Epithelial cell of prostate (primary cell): Measurements from ENCODE around the gene LAYN.

ENCODE experiments used
- DNase-seq: peaks from one replicate; pipeline ENCODE4 v3.0.0-alpha.2; 2011; ENCODE audit warnings: low read depth, low spot score
- H3K27ac ChIP-seq: fragments of 450-650 bp; 2 replicates; pipeline ENCODE4 v1.5.1; 2017; ENCODE audit warnings: mild to moderate bottlenecking

The LAYN gene

DNA sequence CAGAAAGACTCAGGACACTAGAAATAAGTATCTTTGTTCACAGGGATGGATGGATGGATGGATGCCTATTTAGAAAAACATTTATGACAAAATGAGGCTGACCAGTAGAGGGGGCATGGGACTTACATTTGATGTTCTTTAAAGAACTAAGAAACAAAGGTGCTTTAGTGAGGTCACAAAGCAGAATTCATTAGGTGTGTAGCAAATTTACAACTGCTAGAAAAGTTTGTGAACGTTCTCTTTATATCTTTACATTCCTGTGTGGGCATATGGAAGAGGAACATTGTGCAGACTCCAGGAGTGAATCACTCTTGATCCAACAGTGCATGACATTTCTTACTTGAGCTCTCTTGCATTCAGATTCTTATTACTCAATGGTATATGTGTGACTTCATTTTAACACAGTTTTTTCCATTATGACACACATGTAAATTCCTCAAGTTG is 45.9 kb downstream of the LAYN start:
- no peak for DNase-seq
- H3K27ac ChIP-seq = no peak overlapping the region

DNA sequence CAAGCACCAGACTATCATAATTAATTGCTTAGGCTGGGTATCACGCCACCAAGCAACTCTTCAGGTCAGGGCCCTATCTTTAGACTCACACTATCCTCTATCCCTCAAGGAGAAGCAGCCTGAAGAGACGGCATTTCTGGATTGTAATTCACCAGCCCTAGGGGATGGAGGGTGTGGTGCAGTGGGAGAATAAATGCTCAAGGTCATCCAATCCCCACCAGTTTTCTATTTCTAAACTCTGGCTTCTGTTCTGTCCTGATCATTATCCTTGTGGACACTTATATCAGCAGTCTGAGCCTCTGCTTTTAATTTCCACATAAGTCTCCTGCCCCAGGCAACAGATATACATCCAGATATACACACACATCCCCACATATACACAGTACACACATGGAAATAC is 48.6 kb downstream of the LAYN start:
- no peak for DNase-seq
- no peak overlapping the region for H3K27ac ChIP-seq

- DNase-seq = no peak
- H3K27ac ChIP-seq = no peak overlapping the region
Observed at GRCh38 chr11:111589886-111590499, 49.5 kb downstream of the LAYN start.

GRCh38 chr11:111591187-111591960 is 50.9 kb downstream of the LAYN start:
- DNase-seq = no peak
- no peak overlapping the region for H3K27ac ChIP-seq

GRCh38 chr11:111592491-111592890 is 52.0 kb downstream of the LAYN start:
- H3K27ac ChIP-seq = no peak overlapping the region
- DNase-seq = no peak

DNA sequence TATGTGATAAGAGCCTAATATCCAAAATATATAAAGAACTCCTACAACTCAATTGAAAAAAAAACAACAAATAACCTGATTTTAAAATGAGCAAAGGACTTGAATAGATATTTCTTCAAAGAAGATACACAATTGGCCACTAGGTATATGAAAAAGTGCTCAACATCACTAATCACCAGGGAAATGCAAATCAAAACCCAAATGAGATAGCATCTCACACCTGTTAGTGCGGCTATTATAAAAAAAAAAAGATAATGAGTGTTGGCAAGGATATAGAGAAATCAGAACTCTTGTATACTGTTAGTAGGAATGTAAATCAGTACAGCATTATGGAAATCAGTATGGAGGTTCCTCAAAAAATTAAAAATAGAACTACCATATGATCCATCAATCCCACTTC is 55.8 kb downstream of the LAYN start:
- no peak overlapping the region for H3K27ac ChIP-seq
- DNase-seq = no peak

DNA sequence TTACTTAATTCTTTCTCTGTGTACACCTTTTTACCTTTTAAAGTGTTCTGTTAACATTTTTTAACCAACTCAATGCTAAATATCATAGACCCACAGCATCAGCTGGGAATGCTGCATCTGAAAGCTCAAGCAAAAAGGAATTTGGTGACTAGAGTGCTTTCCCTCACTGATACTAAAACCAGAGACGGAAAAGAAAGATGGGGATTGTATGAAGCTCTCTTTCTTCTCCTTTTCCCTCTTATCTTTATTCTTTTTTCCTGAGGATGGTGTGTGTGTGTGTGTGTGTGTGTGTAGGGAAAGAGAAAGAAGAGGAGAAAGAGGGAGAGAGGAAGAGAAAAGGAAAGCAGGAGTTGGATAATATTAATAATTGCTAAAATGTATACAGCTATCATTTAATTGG is 57.6 kb downstream of the LAYN start:
- H3K27ac ChIP-seq = no peak overlapping the region
- no peak for DNase-seq

- no peak for DNase-seq
- H3K27ac ChIP-seq = no peak overlapping the region
Observed at GRCh38 chr11:111598559-111598958, 58.0 kb downstream of the LAYN start.

- peak overlapping the region; percentile 68 for H3K27ac ChIP-seq
- DNase-seq = no peak
Observed at GRCh38 chr11:111601636-111601978, 61.1 kb downstream of the LAYN start.

DNA sequence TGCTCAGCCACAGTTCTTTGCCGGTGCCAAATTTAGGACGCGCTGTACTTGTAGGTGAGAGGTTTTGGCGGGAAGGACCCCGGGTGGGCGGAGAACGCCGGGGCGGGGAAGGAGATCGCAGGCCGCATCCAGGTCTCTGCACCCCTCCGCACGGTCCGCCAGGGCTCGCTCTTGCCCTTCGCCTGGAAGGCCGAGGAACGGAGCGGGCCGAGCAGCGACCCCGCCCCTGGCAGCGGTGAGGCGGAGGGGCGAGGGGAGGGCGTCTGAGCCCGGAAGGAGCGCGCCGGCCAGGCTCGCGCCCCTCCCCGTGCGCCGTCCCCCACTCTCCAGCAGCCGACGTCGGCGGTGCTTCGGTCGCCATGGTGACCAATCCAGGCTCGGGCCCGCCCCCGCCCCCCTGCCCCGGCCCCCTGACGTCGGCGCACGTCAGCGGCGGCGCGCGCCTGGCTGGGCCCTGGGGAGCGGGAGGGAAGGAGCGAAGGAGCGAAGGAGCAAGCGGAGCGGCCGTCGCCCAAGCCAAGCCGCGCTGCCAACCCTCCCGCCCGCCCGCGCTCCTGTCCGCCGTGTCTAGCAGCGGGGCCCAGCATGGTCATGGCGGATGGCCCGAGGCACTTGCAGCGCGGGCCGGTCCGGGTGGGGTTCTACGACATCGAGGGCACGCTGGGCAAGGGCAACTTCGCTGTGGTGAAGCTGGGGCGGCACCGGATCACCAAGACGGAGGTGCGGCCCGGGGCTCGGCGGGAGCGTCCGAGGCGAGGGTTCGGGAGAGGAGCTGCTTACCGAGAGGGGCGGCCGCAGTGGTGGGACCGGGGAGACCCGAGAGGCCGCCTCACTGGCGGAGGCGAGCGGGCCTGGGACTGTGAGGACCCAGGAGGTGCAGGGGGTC is 61.7 kb downstream of the LAYN start, which contains the start of gene SIK2:
SIK2 (plus strand) TSS at position 471 of the 886 bp plus-strand sequence; CDS start at position 586, 115 bp downstream.
- H3K27ac ChIP-seq = peak within 1 kb of the TSS; percentile 68
- DNase-seq = peak; percentile 56

DNA sequence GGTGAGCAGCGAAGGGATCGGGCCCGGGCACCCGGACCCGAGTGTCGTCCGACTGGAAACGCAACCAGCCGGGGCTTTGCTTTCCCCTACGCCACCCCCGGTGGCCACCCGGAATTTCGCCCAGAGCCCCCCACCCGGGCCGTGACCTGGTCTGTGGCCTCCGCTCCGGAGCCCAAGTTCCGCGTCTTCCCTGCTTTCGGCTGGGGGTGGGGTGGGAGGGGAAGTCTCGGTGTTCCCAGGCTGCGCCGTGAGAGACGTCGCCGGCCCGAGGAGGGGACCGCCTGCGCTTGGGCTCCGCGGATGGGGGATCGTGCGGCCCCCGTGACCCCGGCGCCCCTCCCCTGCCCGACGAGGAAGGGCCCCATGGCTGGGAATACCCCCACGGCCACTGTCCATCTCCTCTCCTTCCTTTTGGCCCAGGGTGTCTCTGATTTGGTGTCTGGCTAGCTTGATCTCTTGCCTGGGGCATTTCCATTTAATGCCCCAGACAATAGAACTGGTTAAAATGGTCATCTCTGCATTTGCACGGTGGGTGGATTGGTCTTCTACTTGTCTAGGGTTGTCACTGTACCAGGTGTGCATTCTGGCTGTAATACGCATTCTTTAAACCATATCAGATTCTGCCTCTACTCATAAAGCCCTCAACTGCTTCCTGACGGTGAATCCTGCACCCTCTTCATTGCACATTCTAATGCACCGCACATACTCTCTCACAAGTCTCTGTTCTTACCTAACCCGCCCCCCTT is 62.5 kb downstream of the LAYN start:
- peak overlapping the region; percentile 68 for H3K27ac ChIP-seq
- DNase-seq = no peak

DNA sequence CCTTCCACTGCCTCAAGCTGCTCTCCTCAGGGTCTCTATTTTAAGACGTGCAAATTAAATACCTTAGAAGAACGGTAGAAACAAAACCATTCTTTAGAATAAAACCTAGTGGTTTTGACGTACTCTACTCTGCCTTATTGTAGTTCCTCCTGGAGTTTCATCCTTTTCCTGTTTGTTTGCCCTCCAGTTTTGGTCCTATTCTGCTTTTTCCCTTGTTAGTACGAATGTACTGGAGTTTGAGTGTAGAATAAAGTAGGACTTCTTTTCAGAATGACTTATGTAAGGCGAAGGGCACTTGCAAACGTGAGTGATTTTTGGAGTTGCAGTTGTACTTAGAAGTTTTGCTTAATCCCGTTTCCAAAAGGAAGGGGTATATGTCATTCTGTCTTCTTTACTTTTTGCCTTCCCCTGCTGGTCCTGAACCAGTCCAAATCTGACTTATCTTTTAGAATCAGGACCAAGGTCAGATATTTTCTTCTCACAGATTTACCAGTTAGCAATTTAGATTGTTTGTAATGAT is 63.2 kb downstream of the LAYN start:
- H3K27ac ChIP-seq = peak overlapping the region; percentile 68
- no peak for DNase-seq

DNA sequence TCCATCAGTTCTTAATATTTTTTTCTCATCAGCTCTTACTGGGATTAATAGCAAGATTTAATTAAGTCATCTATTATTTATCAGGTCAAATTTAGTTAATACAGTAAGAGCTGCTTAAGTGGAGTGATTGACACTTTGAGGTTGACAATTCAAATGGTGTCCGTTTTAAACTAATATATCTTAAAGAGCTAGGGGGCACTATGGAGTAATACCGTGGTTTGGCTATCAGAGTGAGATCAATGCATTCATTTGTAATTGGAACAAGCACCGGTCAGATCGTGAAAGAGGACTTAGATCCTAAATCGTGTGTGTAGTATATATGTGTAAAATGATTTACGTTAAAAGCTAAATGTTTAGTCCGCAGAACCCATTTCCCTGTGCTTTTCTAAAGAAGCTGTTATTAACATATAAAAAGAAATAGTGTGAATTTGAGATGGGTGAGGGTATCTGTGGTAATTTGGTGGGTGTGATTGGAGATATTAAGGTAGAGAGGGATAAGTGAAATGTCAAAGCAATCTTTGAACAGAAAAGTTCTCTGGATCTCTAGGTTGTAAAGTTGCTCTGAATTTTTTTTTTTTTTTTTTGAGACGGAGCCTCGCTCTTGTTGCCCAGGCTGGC is 64.0 kb downstream of the LAYN start:
- DNase-seq = no peak

GRCh38 chr11:111605681-111606080 is 65.2 kb downstream of the LAYN start:
- H3K27ac ChIP-seq = no peak overlapping the region
- DNase-seq = no peak

More for the DNA sequence above, 64.0 kb downstream of the LAYN start:
- no peak overlapping the region for H3K27ac ChIP-seq

DNA sequence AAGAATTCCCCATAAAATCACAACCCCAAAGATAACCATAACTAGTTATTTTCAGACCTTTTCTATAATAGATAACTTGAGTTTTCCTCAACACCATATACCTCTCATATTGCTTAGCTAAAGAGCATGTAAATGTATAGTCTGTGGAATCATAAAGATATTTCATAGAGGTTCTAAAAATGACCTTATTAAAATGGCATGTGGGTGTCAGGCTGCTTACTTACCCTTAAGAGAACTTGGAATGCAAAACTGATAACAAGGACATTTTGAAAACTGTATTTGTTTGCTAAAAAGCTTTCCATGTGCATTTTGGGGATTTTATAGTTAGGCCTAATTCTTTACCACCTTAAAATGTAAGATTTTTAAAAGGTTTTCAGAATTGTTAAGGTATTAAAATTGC is 66.5 kb downstream of the LAYN start:
- DNase-seq = no peak

GRCh38 chr11:111607751-111608150 is 67.2 kb downstream of the LAYN start:
- DNase-seq = no peak
- no peak overlapping the region for H3K27ac ChIP-seq

More for the DNA sequence above, 66.5 kb downstream of the LAYN start:
- H3K27ac ChIP-seq = no peak overlapping the region
